HEK293 (cell line): ENCODE results near the gene MLXIPL.

Experiments used
- CTCF ChIA-PET: fragments of 350-600 bp; formaldehyde crosslinking; extraction: SDS; loops from one replicate; lab custom pipeline; 2021; ENCODE audit warnings: antibody characterized with exemption; lab: Yijun Ruan, JAX
- POLR2A ChIA-PET: fragments of 300-600 bp; formaldehyde crosslinking; extraction: SDS; loops from one replicate; lab custom pipeline; 2020; ENCODE audit warnings: antibody characterized with exemption, inconsistent platforms; lab: Yijun Ruan, JAX
- H3K27ac ChIP-seq: fragments of 200-500 bp; sonication (Bioruptor generic); 2 replicates; pipeline ENCODE4 v1.5.1; 2014; ENCODE audit warnings: low read depth, low read length, control low read depth, inconsistent platforms; ENCODE audit errors: extremely low read depth
- H3K36me3 ChIP-seq, 2 experiments: fragments of 200-500 bp in 1 of 2; sonication (Bioruptor generic) in 1 of 2; 1 replicate in 1 of 2; 2 replicates in 1 of 2; pipeline ENCODE4 v1.5.1; 2014 to 2017; ENCODE audit warnings: inconsistent platforms in 2 of 2, low read length in 2 of 2; ENCODE audit not compliant: control insufficient read depth in 2 of 2, insufficient read depth in 1 of 2
- H3K4me1 ChIP-seq: fragments of 200-500 bp; sonication (Bioruptor generic); 2 replicates; pipeline ENCODE4 v1.5.1; 2014; ENCODE audit warnings: mild to moderate bottlenecking, low read length, inconsistent platforms; ENCODE audit not compliant: control insufficient read depth, insufficient read depth
- H3K4me3 ChIP-seq: 2 replicates; pipeline ENCODE4 v1.5.1; 2011; ENCODE audit warnings: low read depth, mild to moderate bottlenecking, control low read depth, low read length, moderate library complexity
- H3K9me3 ChIP-seq: fragments of 200-500 bp; sonication (Bioruptor generic); 2 replicates; pipeline ENCODE4 v1.5.1; 2014; ENCODE audit warnings: low read depth, low read length, inconsistent platforms; ENCODE audit not compliant: control insufficient read depth, insufficient read depth
- EGR2 ChIP-seq: fragments of 450-650 bp; formaldehyde crosslinking; IDR thresholded peaks from 2 replicates; pipeline ENCODE4 v1.5.1; 2016; ENCODE audit warnings: low read depth, missing biosample characterization, missing genetic modification characterization
- ELK4 ChIP-seq: IDR thresholded peaks from 2 replicates; pipeline ENCODE4 v1.6.1; 2011; ENCODE audit warnings: mild to moderate bottlenecking, low read depth, low read length, borderline replicate concordance
- KLF17 ChIP-seq: fragments of 450-650 bp; formaldehyde crosslinking; IDR thresholded peaks from 2 replicates; pipeline ENCODE4 v1.5.1; 2016; ENCODE audit warnings: missing biosample characterization, missing genetic modification characterization
- KLF8 ChIP-seq: fragments of 450-650 bp; formaldehyde crosslinking; IDR thresholded peaks from 2 replicates; pipeline ENCODE4 v1.5.1; 2016; ENCODE audit warnings: missing biosample characterization, missing genetic modification characterization
- ZBTB11 ChIP-seq: fragments of 450-650 bp; formaldehyde crosslinking; conservative IDR thresholded peaks from 2 replicates; pipeline ENCODE4 v1.5.1; 2016; ENCODE audit warnings: low read depth, missing biosample characterization, missing genetic modification characterization
- ZBTB17 ChIP-seq: fragments of 450-650 bp; formaldehyde crosslinking; IDR thresholded peaks from 2 replicates; pipeline ENCODE4 v1.5.1; 2016; ENCODE audit warnings: missing biosample characterization, missing genetic modification characterization
- ZFHX2 ChIP-seq: fragments of 450-650 bp; formaldehyde crosslinking; conservative IDR thresholded peaks from 2 replicates; pipeline ENCODE4 v1.5.1; 2016; ENCODE audit warnings: missing biosample characterization, missing genetic modification characterization
- ZNF19 ChIP-seq: fragments of 450-650 bp; formaldehyde crosslinking; IDR thresholded peaks from 2 replicates; pipeline ENCODE4; 2016; ENCODE audit warnings: missing biosample characterization, missing genetic modification characterization, low read depth
- ZNF2 ChIP-seq: fragments of 450-650 bp; formaldehyde crosslinking; IDR thresholded peaks from 2 replicates; pipeline ENCODE4 v1.5.1; 2016; ENCODE audit warnings: missing biosample characterization, missing genetic modification characterization
- ZNF221 ChIP-seq: fragments of 450-650 bp; formaldehyde crosslinking; IDR thresholded peaks from 2 replicates; pipeline ENCODE4 v1.5.1; 2017; ENCODE audit warnings: missing biosample characterization, missing genetic modification characterization, borderline replicate concordance
- ZNF350 ChIP-seq: fragments of 450-650 bp; formaldehyde crosslinking; IDR thresholded peaks from 2 replicates; pipeline ENCODE4 v1.5.0; 2017; ENCODE audit warnings: missing biosample characterization, mild to moderate bottlenecking, missing genetic modification characterization
- ZNF362 ChIP-seq: fragments of 450-650 bp; formaldehyde crosslinking; IDR thresholded peaks from 2 replicates; pipeline ENCODE4 v1.5.1; 2016; ENCODE audit warnings: missing biosample characterization, missing genetic modification characterization
- ZNF366 ChIP-seq: fragments of 450-650 bp; formaldehyde crosslinking; conservative IDR thresholded peaks from 2 replicates; pipeline ENCODE4 v1.5.1; 2016; ENCODE audit warnings: missing biosample characterization, missing genetic modification characterization
- ZNF391 ChIP-seq: fragments of 450-650 bp; formaldehyde crosslinking; IDR thresholded peaks from 2 replicates; pipeline ENCODE4 v1.5.1; 2016; ENCODE audit warnings: low read depth, missing biosample characterization, missing genetic modification characterization, borderline replicate concordance
- ZNF514 ChIP-seq: fragments of 450-650 bp; formaldehyde crosslinking; IDR thresholded peaks from 2 replicates; pipeline ENCODE4 v1.5.1; 2016; ENCODE audit warnings: missing biosample characterization, missing genetic modification characterization
- ZNF518A ChIP-seq: fragments of 450-650 bp; formaldehyde crosslinking; conservative IDR thresholded peaks from 2 replicates; pipeline ENCODE4 v1.5.1; 2016; ENCODE audit warnings: low read depth, missing biosample characterization, missing genetic modification characterization
- ZNF529 ChIP-seq: fragments of 450-650 bp; formaldehyde crosslinking; IDR thresholded peaks from 2 replicates; pipeline ENCODE4 v1.5.1; 2017; ENCODE audit warnings: missing genetic modification characterization, missing biosample characterization; ENCODE audit not compliant: insufficient replicate concordance
- ZNF621 ChIP-seq: fragments of 450-650 bp; formaldehyde crosslinking; IDR thresholded peaks from 2 replicates; pipeline ENCODE4 v1.5.1; 2017; ENCODE audit warnings: missing biosample characterization, missing genetic modification characterization
- ZNF629 ChIP-seq: fragments of 450-650 bp; formaldehyde crosslinking; IDR thresholded peaks from 2 replicates; pipeline ENCODE4 v1.5.1; 2017; ENCODE audit warnings: missing biosample characterization, missing genetic modification characterization
- ZNF707 ChIP-seq: fragments of 450-650 bp; formaldehyde crosslinking; IDR thresholded peaks from 2 replicates; pipeline ENCODE4 v1.5.1; 2016; ENCODE audit warnings: missing biosample characterization, missing genetic modification characterization

The MLXIPL gene

GRCh38 chr7:73642834-73643233, 18.5 kb upstream of the MLXIPL start (continued):
- TF ChIP-seq ZNF19 (tag by site-specific recombination) (no peak), ZNF2 (no peak), ZNF514 (tag by site-specific recombination) (no peak), KLF8 (no peak), ZFHX2 (tag by site-specific recombination) (no peak), ZNF707 (tag by site-specific recombination) (no peak), ZNF362 (tag by site-specific recombination) (no peak), ELK4 (no peak), ZNF391 (tag by site-specific recombination) (no peak)

- POLR2A ChIA-PET = interaction anchor here (0.6 kb wide), 1 partner anchor 17 kb away, joined by 5 read pairs; no protein-coding TSS in a partner anchor
- Histone ChIP-seq H3K27ac (no peak overlapping the region), H3K36me3 (no peaks in the 10 kb centered on the region), H3K9me3 (no peaks in the 10 kb centered on the region), H3K4me3 (no peak overlapping the region), H3K4me1 (0 out of 2 replicates have a peak, but pooled peaks cover 2% of the 10 kb centered on the region)
- TF ChIP-seq ZNF221 (tag by site-specific recombination) (no peak), KLF17 (no peak), ZNF621 (no peak), ZBTB11 (tag by site-specific recombination) (0 out of 2 replicates have a peak, but pooled peaks have one; percentile 11), ZNF629 (no peak)
- CTCF ChIA-PET = no interaction called here
Observed at GRCh38 chr7:73638911-73639310, 14.6 kb upstream of the MLXIPL start.

- H3K4me3 ChIP-seq = no peak overlapping the region
- ChIA-PET POLR2A (interaction anchor here (0.6 to 1.3 kb wide), 4 partner anchors 11 to 57 kb away, joined by 3 to 7 read pairs (median 4); partner anchors contain the start of genes BUD23, DNAJC30, MLXIPL and TBL2), CTCF (interaction anchor here (1.0 kb wide), 1 partner anchor 23 kb away, joined by 6 read pairs; no protein-coding TSS in a partner anchor)
- no peak overlapping the region for H3K27ac ChIP-seq
- 0 out of 2 replicates have a peak, but pooled peaks cover 2% of the 10 kb centered on the region for H3K4me1 ChIP-seq
- no peaks in the 10 kb centered on the region for H3K36me3 ChIP-seq
- H3K9me3 ChIP-seq = no peaks in the 10 kb centered on the region
- TF ChIP-seq ZFHX2 (tag by site-specific recombination) (peak; percentile 72), EGR2 (peak; percentile 83), ZNF350 (no peak), ZNF518A (tag by site-specific recombination) (no peak), ZNF529 (tag by site-specific recombination) (no peak), ZBTB17 (tag by site-specific recombination) (peak; percentile 56; the same call in 1 of the 2 replicates), ZNF366 (tag by site-specific recombination) (peak; percentile 99)
Observed at GRCh38 chr7:73635428-73636200, 11.3 kb upstream of the MLXIPL start.
